Sigmoid colon (tissue), 4 donors: ENCODE results near the gene PRCD.

Experiments used
- CTCF ChIP-seq, 4 experiments: fragments of 450-650 bp in 3 of 4; fragments of 200-600 bp in 1 of 4; IDR thresholded peaks; one replicate each; pipeline ENCODE4 v1.5.1; 2016 to 2019; ENCODE audit warnings: antibody characterized with exemption in 4 of 4, mild to moderate bottlenecking in 3 of 4, moderate library complexity in 2 of 4
- EP300 ChIP-seq, 4 donors: sonication (generic); formaldehyde crosslinking; IDR thresholded peaks; one replicate each; pipeline ENCODE4 v1.6.1; 2017; ENCODE audit warnings: antibody characterized with exemption in 4 of 4
- POLR2A ChIP-seq, 2 donors: fragments of 450-650 bp; IDR thresholded peaks; one replicate each; pipeline ENCODE4 v1.6.1; 2016; ENCODE audit warnings: antibody characterized with exemption in 2 of 2, mild to moderate bottlenecking in 2 of 2, moderate library complexity in 2 of 2
- POLR2AphosphoS5 ChIP-seq, 4 donors: sonication (generic); formaldehyde crosslinking; IDR thresholded peaks; one replicate each; pipeline ENCODE4 v1.6.1; 2017; ENCODE audit warnings: antibody characterized with exemption in 4 of 4

GRCh38 chr17:76582660-76583059 is 42.8 kb downstream of the PRCD start:
- no peak for TF ChIP-seq CTCF (IDR thresholded peaks at IDR 0.05)
- no peak for TF ChIP-seq POLR2A (IDR thresholded peaks at IDR 0.05)
- TF ChIP-seq POLR2AphosphoS5 (IDR thresholded peaks at IDR 0.05): no peak
- TF ChIP-seq EP300 (IDR thresholded peaks at IDR 0.05): no peak
